DOHH2 (cell line): ENCODE data around the gene ARL8A.

Experiments
- CTCF ChIP-seq: fragments of 200-600 bp; sonication (generic); IDR thresholded peaks from one replicate; pipeline ENCODE4 v1.5.1; 2014; ENCODE audit warnings: antibody characterized with exemption, mild to moderate bottlenecking, low read depth, low read length; ENCODE audit not compliant: poor library complexity, severe bottlenecking
- EZH2phosphoT487 ChIP-seq: fragments of 200-600 bp; sonication (generic); IDR thresholded peaks from 2 replicates; pipeline ENCODE4 v1.6.1; 2017; ENCODE audit warnings: borderline replicate concordance, mild to moderate bottlenecking, antibody characterized with exemption, low read length, moderate library complexity, mixed read lengths

- no peak for TF ChIP-seq CTCF
- TF ChIP-seq EZH2phosphoT487: no peak
These were observed 9.7 kb upstream of the ARL8A start for GRCh38 chr1:202154148-202154765.
